ENCODE measurements around the gene MYLK4.

MYLK4 gene

GRCh38 chr6:2754393-2754792 is 3.7 kb upstream of the MYLK4 start:
- Histone ChIP-seq H3K23ac (ENCODE audit: low read length in 2 of 2) (no peak overlapping the region), H3K18ac (ENCODE audit: low read depth in 1 of 2, low read length in 2 of 2) (no peak overlapping the region), H2BK120ac (ENCODE audit: low read depth, low read length) (no peak overlapping the region), H2BK15ac (ENCODE audit: low read depth, poor library complexity, severe bottlenecking) (no peak overlapping the region), H3K4me2 (ENCODE audit: low read length, poor library complexity, severe bottlenecking) (no peak overlapping the region), H3K14ac (ENCODE audit: low read length in 2 of 2) (no peak overlapping the region), H3K27me3 (ENCODE audit: control insufficient read depth in 1 of 2, insufficient read depth in 1 of 2, low read length in 2 of 2) (no peaks in the 10 kb centered on the region), H2BK12ac (ENCODE audit: low read length in 2 of 2) (no peak overlapping the region), H3K4ac (ENCODE audit: low read depth in 1 of 2, low read length in 2 of 2) (no peak overlapping the region), H3K9me3 (ENCODE audit: control insufficient read depth, low read length) (no peaks in the 10 kb centered on the region), H3K4me3 (ENCODE audit: insufficient read depth in 1 of 2, low read depth in 1 of 2, low read length in 2 of 2) (no peak overlapping the region), H2BK5ac (ENCODE audit: low read depth, low read length, poor library complexity, severe bottlenecking) (no peak overlapping the region), H3K79me1 (replicated peaks; ENCODE audit: low read length, poor library complexity, severe bottlenecking) (no peaks in the 10 kb centered on the region), H3K9ac (ENCODE audit: low read length) (no peak overlapping the region), H2AFZ (ENCODE audit: low read depth, low read length) (no peak overlapping the region), H3K36me3 (ENCODE audit: control insufficient read depth in 1 of 2, insufficient read depth in 2 of 2, low read depth in 1 of 2, low read length in 2 of 2) (no peaks in the 10 kb centered on the region), H3K4me1 (ENCODE audit: control insufficient read depth, insufficient read depth, low read depth, low read length) (no peaks in the 10 kb centered on the region), H3K27ac (ENCODE audit: low read length, poor library complexity, severe bottlenecking) (no peak overlapping the region), H4K8ac (ENCODE audit: low read length) (no peak overlapping the region), H4K91ac (ENCODE audit: low read length) (no peak overlapping the region), H2AK5ac (ENCODE audit: low read length, severe bottlenecking) (no peak overlapping the region)
- DNase-seq, result no peak
- 54% methylated on average over 2 of the region's 3 CpGs for WGBS

DNA sequence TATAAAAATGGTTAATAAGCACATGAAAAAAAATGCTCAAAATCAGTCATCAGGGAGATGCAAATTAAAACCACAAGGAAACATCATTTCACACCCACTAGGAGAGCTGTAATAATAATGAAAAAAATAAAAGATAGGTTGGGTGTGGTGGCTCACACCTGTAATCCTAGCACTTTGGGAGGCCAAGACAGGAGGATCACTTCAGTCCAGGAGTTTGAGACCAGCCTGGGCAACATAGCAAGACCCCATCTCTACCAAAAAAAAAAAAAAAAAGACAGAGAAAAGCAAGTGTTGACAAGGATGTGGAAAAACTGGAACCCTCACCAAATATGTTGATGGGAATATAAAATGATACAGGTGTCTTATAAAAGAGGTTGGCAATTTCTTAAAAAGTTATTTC is 3.0 kb upstream of the MYLK4 start:
- H3K4me2 ChIP-seq (ENCODE audit: low read length, poor library complexity, severe bottlenecking), result no peak overlapping the region
- no peak overlapping the region for H3K14ac ChIP-seq (ENCODE audit: low read length in 2 of 2)
- H3K36me3 ChIP-seq (ENCODE audit: control insufficient read depth in 1 of 2, insufficient read depth in 2 of 2, low read depth in 1 of 2, low read length in 2 of 2), result no peaks in the 10 kb centered on the region
- no peak overlapping the region for H3K4ac ChIP-seq (ENCODE audit: low read depth in 1 of 2, low read length in 2 of 2)
- no peaks in the 10 kb centered on the region for H3K4me1 ChIP-seq (ENCODE audit: control insufficient read depth, insufficient read depth, low read depth, low read length)
- H2AFZ ChIP-seq (ENCODE audit: low read depth, low read length), result no peak overlapping the region
- no peak overlapping the region for H3K18ac ChIP-seq (ENCODE audit: low read depth in 1 of 2, low read length in 2 of 2)
- H2BK120ac ChIP-seq (ENCODE audit: low read depth, low read length), result no peak overlapping the region
- DNase-seq, result no peak
- H3K9ac ChIP-seq (ENCODE audit: low read length), result no peak overlapping the region
- H4K91ac ChIP-seq (ENCODE audit: low read length), result no peak overlapping the region
- H3K23ac ChIP-seq (ENCODE audit: low read length in 2 of 2), result no peak overlapping the region
- H3K79me1 ChIP-seq (replicated peaks; ENCODE audit: low read length, poor library complexity, severe bottlenecking), result no peaks in the 10 kb centered on the region
- no peak overlapping the region for H3K27ac ChIP-seq (ENCODE audit: low read length, poor library complexity, severe bottlenecking)
- H2BK12ac ChIP-seq (ENCODE audit: low read length in 2 of 2), result no peak overlapping the region
- no peaks in the 10 kb centered on the region for H3K9me3 ChIP-seq (ENCODE audit: control insufficient read depth, low read length)
- H4K8ac ChIP-seq (ENCODE audit: low read length), result no peak overlapping the region
- no peaks in the 10 kb centered on the region for H3K27me3 ChIP-seq (ENCODE audit: control insufficient read depth in 1 of 2, insufficient read depth in 1 of 2, low read length in 2 of 2)
- no peak overlapping the region for H2AK5ac ChIP-seq (ENCODE audit: low read length, severe bottlenecking)
- H2BK5ac ChIP-seq (ENCODE audit: low read depth, low read length, poor library complexity, severe bottlenecking), result no peak overlapping the region
- no peak overlapping the region for H3K4me3 ChIP-seq (ENCODE audit: insufficient read depth in 1 of 2, low read depth in 1 of 2, low read length in 2 of 2)
- H2BK15ac ChIP-seq (ENCODE audit: low read depth, poor library complexity, severe bottlenecking), result no peak overlapping the region

- H3K9me3 ChIP-seq (ENCODE audit: control insufficient read depth, low read length), result no peaks in the 10 kb centered on the region
- H3K14ac ChIP-seq (ENCODE audit: low read length in 2 of 2), result no peak overlapping the region
- H2BK15ac ChIP-seq (ENCODE audit: low read depth, poor library complexity, severe bottlenecking), result no peak overlapping the region
- no peak overlapping the region for H2BK5ac ChIP-seq (ENCODE audit: low read depth, low read length, poor library complexity, severe bottlenecking)
- H2AFZ ChIP-seq (ENCODE audit: low read depth, low read length), result no peak overlapping the region
- H3K79me1 ChIP-seq (replicated peaks; ENCODE audit: low read length, poor library complexity, severe bottlenecking), result no peaks in the 10 kb centered on the region
- H4K91ac ChIP-seq (ENCODE audit: low read length), result no peak overlapping the region
- H3K23ac ChIP-seq (ENCODE audit: low read length in 2 of 2), result no peak overlapping the region
- no peak overlapping the region for H4K8ac ChIP-seq (ENCODE audit: low read length)
- no peaks in the 10 kb centered on the region for H3K27me3 ChIP-seq (ENCODE audit: control insufficient read depth in 1 of 2, insufficient read depth in 1 of 2, low read length in 2 of 2)
- DNase-seq, result no peak
- H2BK120ac ChIP-seq (ENCODE audit: low read depth, low read length), result no peak overlapping the region
- H3K4me2 ChIP-seq (ENCODE audit: low read length, poor library complexity, severe bottlenecking), result no peak overlapping the region
- H3K18ac ChIP-seq (ENCODE audit: low read depth in 1 of 2, low read length in 2 of 2), result no peak overlapping the region
- no peaks in the 10 kb centered on the region for H3K4me1 ChIP-seq (ENCODE audit: control insufficient read depth, insufficient read depth, low read depth, low read length)
- no peak overlapping the region for H3K4me3 ChIP-seq (ENCODE audit: insufficient read depth in 1 of 2, low read depth in 1 of 2, low read length in 2 of 2)
- H3K9ac ChIP-seq (ENCODE audit: low read length), result no peak overlapping the region
- no peak overlapping the region for H3K4ac ChIP-seq (ENCODE audit: low read depth in 1 of 2, low read length in 2 of 2)
- WGBS, result 95% methylated on average over 7 of the region's 7 CpGs
- no peak overlapping the region for H2BK12ac ChIP-seq (ENCODE audit: low read length in 2 of 2)
- no peaks in the 10 kb centered on the region for H3K36me3 ChIP-seq (ENCODE audit: control insufficient read depth in 1 of 2, insufficient read depth in 2 of 2, low read depth in 1 of 2, low read length in 2 of 2)
- no peak overlapping the region for H2AK5ac ChIP-seq (ENCODE audit: low read length, severe bottlenecking)
- H3K27ac ChIP-seq (ENCODE audit: low read length, poor library complexity, severe bottlenecking), result no peak overlapping the region
Observed at GRCh38 chr6:2753110-2753489, 2.4 kb upstream of the MYLK4 start.

- Histone ChIP-seq H3K9me3 (ENCODE audit: control insufficient read depth, low read length) (no peaks in the 10 kb centered on the region), H2AK5ac (ENCODE audit: low read length, severe bottlenecking) (no peak overlapping the region), H3K4ac (ENCODE audit: low read depth in 1 of 2, low read length in 2 of 2) (no peak overlapping the region), H3K36me3 (ENCODE audit: control insufficient read depth in 1 of 2, insufficient read depth in 2 of 2, low read depth in 1 of 2, low read length in 2 of 2) (no peaks in the 10 kb centered on the region), H3K27me3 (ENCODE audit: control insufficient read depth in 1 of 2, insufficient read depth in 1 of 2, low read length in 2 of 2) (no peaks in the 10 kb centered on the region), H3K4me3 (ENCODE audit: insufficient read depth in 1 of 2, low read depth in 1 of 2, low read length in 2 of 2) (no peak overlapping the region), H3K9ac (ENCODE audit: low read length) (no peak overlapping the region), H3K27ac (ENCODE audit: low read length, poor library complexity, severe bottlenecking) (no peak overlapping the region), H2BK15ac (ENCODE audit: low read depth, poor library complexity, severe bottlenecking) (no peak overlapping the region), H3K18ac (ENCODE audit: low read depth in 1 of 2, low read length in 2 of 2) (no peak overlapping the region), H2AFZ (ENCODE audit: low read depth, low read length) (no peak overlapping the region), H3K23ac (ENCODE audit: low read length in 2 of 2) (no peak overlapping the region), H3K4me1 (ENCODE audit: control insufficient read depth, insufficient read depth, low read depth, low read length) (no peaks in the 10 kb centered on the region), H3K79me1 (replicated peaks; ENCODE audit: low read length, poor library complexity, severe bottlenecking) (no peaks in the 10 kb centered on the region), H2BK120ac (ENCODE audit: low read depth, low read length) (no peak overlapping the region), H2BK5ac (ENCODE audit: low read depth, low read length, poor library complexity, severe bottlenecking) (no peak overlapping the region), H4K91ac (ENCODE audit: low read length) (no peak overlapping the region), H3K14ac (ENCODE audit: low read length in 2 of 2) (no peak overlapping the region), H2BK12ac (ENCODE audit: low read length in 2 of 2) (no peak overlapping the region), H4K8ac (ENCODE audit: low read length) (no peak overlapping the region), H3K4me2 (ENCODE audit: low read length, poor library complexity, severe bottlenecking) (no peak overlapping the region)
- DNase-seq, result no peak
- 84% methylated on average over 4 of the region's 5 CpGs for WGBS
Observed at GRCh38 chr6:2752477-2753109, 1.9 kb upstream of the MYLK4 start.
